Nephron (organoid): ENCODE data around the gene RBM28.
A peak's percentile ranks its signal among the peaks of the same experiment; 100 is the strongest.

Source experiments
- H3K27ac Mint-ChIP-seq, 3 experiments: 2 replicates each; pipeline ENCODE4 v1.8.0; 2020; ENCODE audit warnings: mixed read lengths in 3 of 3, mild to moderate bottlenecking in 2 of 3, moderate library complexity in 1 of 3
- H3K27me3 Mint-ChIP-seq: 2 replicates; pipeline ENCODE4 v1.8.0; 2021; ENCODE audit warnings: low read depth, mild to moderate bottlenecking, moderate library complexity, mixed read lengths
- H3K36me3 Mint-ChIP-seq: 2 replicates; pipeline ENCODE4 v1.8.0; 2020; ENCODE audit warnings: low read depth, mixed read lengths
- H3K4me1 Mint-ChIP-seq: 2 replicates; pipeline ENCODE4 v1.8.0; 2020; ENCODE audit warnings: mixed read lengths
- H3K4me3 Mint-ChIP-seq, 3 experiments: 2 replicates each; pipeline ENCODE4 v1.8.0; 2020; ENCODE audit warnings: mild to moderate bottlenecking in 3 of 3, mixed read lengths in 3 of 3, moderate library complexity in 2 of 3
- H3K9me3 Mint-ChIP-seq: 2 replicates; pipeline ENCODE4 v1.8.0; 2020; ENCODE audit warnings: mixed read lengths
- TF ChIP-seq, protein P1 (sequence below), 3 experiments: fragments of 200-600 bp; sonication (generic); IDR thresholded peaks; one replicate each; pipeline ENCODE4 v1.5.0; 2021; ENCODE audit warnings: antibody characterized with exemption in 3 of 3; ENCODE audit not compliant: unreplicated experiment in 3 of 3

RBM28 gene

GRCh38 chr7:128357217-128357613 is 13.5 kb upstream of the RBM28 start:
- H3K9me3 Mint-ChIP-seq = no peaks in the 10 kb centered on the region
- no peak overlapping the region for H3K4me3 Mint-ChIP-seq
- peak overlapping the region in 2 of 3 experiments; percentile 21 to 87 for H3K27ac Mint-ChIP-seq
- no peaks in the 10 kb centered on the region for H3K36me3 Mint-ChIP-seq
- TF ChIP-seq, protein P1, sequence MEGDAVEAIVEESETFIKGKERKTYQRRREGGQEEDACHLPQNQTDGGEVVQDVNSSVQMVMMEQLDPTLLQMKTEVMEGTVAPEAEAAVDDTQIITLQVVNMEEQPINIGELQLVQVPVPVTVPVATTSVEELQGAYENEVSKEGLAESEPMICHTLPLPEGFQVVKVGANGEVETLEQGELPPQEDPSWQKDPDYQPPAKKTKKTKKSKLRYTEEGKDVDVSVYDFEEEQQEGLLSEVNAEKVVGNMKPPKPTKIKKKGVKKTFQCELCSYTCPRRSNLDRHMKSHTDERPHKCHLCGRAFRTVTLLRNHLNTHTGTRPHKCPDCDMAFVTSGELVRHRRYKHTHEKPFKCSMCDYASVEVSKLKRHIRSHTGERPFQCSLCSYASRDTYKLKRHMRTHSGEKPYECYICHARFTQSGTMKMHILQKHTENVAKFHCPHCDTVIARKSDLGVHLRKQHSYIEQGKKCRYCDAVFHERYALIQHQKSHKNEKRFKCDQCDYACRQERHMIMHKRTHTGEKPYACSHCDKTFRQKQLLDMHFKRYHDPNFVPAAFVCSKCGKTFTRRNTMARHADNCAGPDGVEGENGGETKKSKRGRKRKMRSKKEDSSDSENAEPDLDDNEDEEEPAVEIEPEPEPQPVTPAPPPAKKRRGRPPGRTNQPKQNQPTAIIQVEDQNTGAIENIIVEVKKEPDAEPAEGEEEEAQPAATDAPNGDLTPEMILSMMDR (IDR thresholded peaks at IDR 0.05; ENCODE audit: unreplicated experiment in 3 of 3) = no peak
- peaks cover 21% of the 10 kb centered on the region for H3K4me1 Mint-ChIP-seq
- peaks cover 36% of the 10 kb centered on the region for H3K27me3 Mint-ChIP-seq

GRCh38 chr7:128356546-128357216 is 13.0 kb upstream of the RBM28 start:
- peak overlapping the region in 2 of 3 experiments; percentile 21 to 87 for H3K27ac Mint-ChIP-seq

GRCh38 chr7:128353610-128354009 is 9.9 kb upstream of the RBM28 start:
- H3K36me3 Mint-ChIP-seq = no peaks in the 10 kb centered on the region
- H3K9me3 Mint-ChIP-seq = no peaks in the 10 kb centered on the region
- no peak overlapping the region for H3K27ac Mint-ChIP-seq
- no peak overlapping the region for H3K4me3 Mint-ChIP-seq
- H3K4me1 Mint-ChIP-seq = peaks cover 19% of the 10 kb centered on the region
- H3K27me3 Mint-ChIP-seq = peaks cover 27% of the 10 kb centered on the region
- TF ChIP-seq, protein P1 (IDR thresholded peaks at IDR 0.05; ENCODE audit: unreplicated experiment in 3 of 3) = no peak

More at GRCh38 chr7:128356546-128357216, 13.0 kb upstream of the RBM28 start:
- H3K4me1 Mint-ChIP-seq = peaks cover 17% of the 10 kb centered on the region
- H3K9me3 Mint-ChIP-seq = no peaks in the 10 kb centered on the region
- TF ChIP-seq, protein P1 (IDR thresholded peaks at IDR 0.05; ENCODE audit: unreplicated experiment in 3 of 3) = no peak
- H3K27me3 Mint-ChIP-seq = peaks cover 31% of the 10 kb centered on the region
- H3K36me3 Mint-ChIP-seq = no peaks in the 10 kb centered on the region
- no peak overlapping the region for H3K4me3 Mint-ChIP-seq

DNA sequence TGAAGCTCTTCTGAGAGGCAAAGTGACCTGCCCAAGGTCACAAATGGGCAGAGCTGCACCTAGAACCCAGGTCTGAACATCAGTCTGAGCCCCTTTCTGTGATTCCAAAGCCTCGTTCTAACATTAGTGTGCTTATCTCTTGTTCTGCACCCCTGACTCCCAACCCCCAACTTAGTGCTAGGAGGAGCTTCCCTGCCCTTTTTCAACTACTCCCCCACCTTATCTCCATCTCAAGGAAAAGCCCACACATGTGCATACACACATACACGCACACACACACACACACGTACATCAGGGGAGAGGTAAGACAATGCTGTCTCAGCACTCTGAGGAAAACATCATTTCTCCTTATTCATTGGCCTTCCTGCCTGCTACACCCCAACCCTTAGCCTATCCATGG is 9.5 kb upstream of the RBM28 start:
- Mint-ChIP-seq H3K9me3 (no peaks in the 10 kb centered on the region), H3K4me3 (no peak overlapping the region), H3K27me3 (peaks cover 22% of the 10 kb centered on the region), H3K36me3 (no peaks in the 10 kb centered on the region), H3K4me1 (peaks cover 18% of the 10 kb centered on the region), H3K27ac (no peak overlapping the region)
- TF ChIP-seq, protein P1 (IDR thresholded peaks at IDR 0.05; ENCODE audit: unreplicated experiment in 3 of 3) = no peak

DNA sequence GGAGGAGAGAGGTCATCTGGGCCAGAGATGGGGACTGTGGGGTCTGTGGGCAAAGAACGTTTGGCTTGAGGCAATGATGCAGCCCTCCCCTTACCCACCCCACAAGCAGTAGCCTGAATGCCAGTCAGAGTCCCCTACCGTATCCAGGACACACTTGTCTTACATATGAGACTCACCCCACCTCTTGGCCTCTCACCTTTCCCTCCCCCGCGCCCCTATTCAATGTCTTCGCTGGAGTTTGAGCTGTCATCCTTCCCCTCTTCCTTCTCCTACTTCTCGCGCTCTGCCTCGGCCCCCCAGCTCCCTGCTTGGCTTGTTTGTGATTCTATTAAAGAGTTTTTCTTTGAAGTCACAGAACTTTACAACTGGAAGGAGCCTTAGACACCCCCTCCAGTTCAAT is 8.9 kb upstream of the RBM28 start:
- Mint-ChIP-seq H3K36me3 (no peaks in the 10 kb centered on the region), H3K27me3 (peaks cover 19% of the 10 kb centered on the region), H3K27ac (no peak overlapping the region), H3K4me1 (peaks cover 21% of the 10 kb centered on the region), H3K4me3 (no peak overlapping the region), H3K9me3 (no peaks in the 10 kb centered on the region)
- TF ChIP-seq, protein P1 (IDR thresholded peaks at IDR 0.05; ENCODE audit: unreplicated experiment in 3 of 3) = no peak

- Mint-ChIP-seq H3K36me3 (no peaks in the 10 kb centered on the region), H3K4me3 (no peak overlapping the region), H3K9me3 (no peaks in the 10 kb centered on the region), H3K4me1 (peaks cover 22% of the 10 kb centered on the region), H3K27ac (no peak overlapping the region), H3K27me3 (peaks cover 19% of the 10 kb centered on the region)
- TF ChIP-seq, protein P1 (IDR thresholded peaks at IDR 0.05; ENCODE audit: unreplicated experiment in 3 of 3) = no peak
Observed at GRCh38 chr7:128352153-128352537, 8.4 kb upstream of the RBM28 start.
